ENCODE data around the gene NFIA. TPM values are rescaled to one million over a fixed set of nuclear protein-coding genes. Genes with fewer than 3 reads are reported as not detected.

NFIA gene
- total RNA-seq, 1 donor from 2014 or later = 12.4 TPM

GRCh38 chr1:61343734-61344420 is 261.5 kb downstream of the NFIA start:
- no peak for DNase-seq

DNA sequence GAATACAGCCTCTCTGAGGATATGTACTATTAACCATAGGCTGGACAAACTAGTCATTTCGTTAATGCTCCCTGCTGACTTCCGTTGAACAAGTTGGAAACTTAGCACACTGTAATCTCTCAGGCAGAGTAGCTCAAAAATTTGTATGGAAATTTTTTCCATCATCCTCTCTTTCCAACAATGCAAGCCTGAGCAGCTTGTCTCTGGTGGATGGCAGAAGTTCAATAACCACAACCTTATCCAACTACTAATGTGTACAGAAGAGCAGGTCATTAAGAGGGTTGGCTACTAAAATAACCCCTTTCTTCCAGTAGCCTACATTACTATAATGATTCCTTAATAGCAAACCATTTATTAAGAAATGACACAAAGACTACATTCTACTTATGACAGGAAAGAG is 262.3 kb downstream of the NFIA start:
- DNase-seq = no peak

DNA sequence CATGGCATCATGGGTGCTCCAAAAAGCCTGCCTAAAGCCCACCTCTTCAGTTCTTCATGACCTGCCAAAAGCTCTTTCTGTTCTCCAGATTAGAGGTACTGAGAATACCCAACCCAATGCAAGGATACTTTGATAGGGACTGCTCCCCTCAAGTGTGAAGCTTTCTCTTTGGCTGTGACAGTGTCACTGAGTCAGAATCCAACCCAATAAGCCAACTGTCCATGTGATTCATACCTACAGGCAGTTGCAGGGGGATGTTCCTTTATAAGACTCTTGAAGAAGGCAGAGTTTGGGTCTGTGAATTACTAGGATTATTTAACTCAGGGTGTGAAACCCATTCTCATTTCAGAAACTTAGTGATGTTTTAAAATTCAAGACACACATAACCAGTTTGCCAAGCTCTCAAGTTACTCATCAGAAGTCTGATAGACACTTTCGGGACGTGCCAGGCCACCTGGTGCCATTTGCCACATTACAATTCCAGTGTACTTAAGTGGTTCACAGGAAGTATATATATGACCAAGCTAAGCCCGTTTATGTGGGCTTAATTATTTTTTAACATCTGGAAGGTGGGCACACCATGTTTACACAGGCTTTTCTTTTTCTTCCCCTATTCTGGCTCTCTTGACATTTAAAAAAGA is 265.8 kb downstream of the NFIA start:
- DNase-seq = no peak

- DNase-seq = peak; percentile 4
Observed at GRCh38 chr1:61352845-61353435, 270.6 kb downstream of the NFIA start.

DNA sequence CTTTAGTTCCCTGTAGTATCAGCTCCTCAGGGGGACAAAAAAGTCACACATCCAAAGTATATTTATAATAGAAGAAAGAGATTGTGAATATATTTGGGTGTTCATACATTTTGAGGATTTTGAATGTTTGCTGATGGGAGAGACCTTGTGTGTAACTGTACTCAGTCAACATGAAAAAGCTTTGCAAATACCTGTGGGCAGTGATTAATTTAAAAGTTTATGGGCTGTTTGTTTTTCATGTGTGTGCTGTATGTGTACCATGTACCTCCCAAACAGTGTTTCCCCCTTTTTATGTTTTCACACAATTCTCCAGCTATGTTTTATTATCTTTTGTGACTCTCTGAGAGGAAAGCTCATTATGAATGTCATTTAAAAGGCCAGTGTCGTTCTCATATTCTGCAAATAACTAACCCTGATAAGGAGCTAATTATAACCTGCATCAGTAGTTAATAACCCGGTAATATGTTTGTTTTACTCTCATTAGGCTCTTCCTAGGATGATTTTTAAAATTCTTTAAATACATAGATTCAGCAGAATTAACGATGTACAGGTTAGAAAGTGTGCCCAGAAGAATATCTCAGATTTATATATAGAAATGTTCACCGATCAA is 271.5 kb downstream of the NFIA start:
- DNase-seq = no peak

DNA sequence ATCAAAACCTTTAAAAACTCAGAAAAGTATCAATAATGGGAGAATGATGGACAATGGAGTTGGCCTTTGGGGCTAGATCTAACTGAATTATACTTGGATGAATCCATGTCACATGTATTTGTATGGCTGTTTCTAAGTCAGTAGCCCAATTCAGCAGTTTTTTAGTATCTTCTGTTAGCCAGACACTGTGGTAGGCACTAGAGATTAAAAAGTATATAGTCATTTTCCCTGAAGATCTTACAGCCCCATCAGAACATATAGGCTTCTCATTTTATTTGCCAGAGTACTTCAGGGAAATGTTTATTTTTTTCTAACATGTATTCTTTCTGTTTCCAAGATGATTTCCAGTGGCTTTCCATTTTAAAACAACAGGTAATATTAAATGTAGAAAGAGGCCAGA is 273.7 kb downstream of the NFIA start:
- no peak for DNase-seq

DNA sequence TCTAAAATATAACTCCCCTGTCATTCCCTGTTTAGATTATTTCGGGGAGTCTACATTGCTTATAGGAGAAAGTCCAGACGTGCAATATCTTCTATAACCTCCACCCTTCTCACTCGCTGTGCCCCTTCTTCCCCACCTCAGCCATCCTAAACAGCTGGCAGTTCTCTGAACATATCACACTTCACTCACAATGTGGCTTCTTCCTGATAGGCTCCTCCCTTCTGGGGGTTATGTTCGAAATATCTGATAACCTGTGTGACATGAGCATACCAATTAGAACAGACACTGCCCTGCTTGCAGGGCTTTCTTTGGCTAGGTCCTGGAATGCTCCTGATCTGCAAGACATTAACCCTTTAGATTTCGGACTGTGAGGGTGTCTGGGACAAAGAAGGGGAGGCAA is 274.6 kb downstream of the NFIA start:
- no peak for DNase-seq

- no peak for DNase-seq
Observed at GRCh38 chr1:61357539-61357938, 275.2 kb downstream of the NFIA start.

DNA sequence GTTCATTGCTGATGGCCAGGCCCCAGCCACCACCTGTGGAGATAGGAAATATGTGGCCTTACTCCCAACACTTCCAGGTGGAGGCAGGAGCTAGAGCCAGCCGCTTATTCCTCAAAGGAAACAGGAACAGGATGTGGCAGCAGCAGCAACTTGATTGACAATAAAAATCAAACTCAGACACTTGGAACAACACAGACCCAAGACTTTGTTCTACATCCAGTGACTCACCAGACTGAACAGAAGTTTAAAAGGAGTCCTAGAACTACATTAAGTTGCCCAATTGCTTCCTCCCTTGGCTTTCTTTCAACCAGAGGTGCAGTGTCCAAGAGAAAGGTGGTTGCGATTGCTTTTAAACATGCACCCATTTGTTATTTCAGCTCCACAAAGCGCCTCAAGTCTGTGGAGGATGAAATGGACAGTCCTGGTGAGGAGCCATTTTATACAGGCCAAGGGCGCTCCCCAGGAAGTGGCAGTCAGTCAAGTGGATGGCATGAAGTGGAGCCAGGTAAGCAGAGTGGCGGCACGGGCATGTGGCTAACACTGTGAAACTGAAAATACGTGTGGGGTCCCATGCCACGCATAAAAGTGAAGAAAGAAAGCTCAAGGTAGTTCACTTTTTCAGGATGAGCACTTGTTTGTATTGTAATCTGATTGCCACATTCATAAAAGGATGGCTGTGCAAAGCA is 276.6 kb downstream of the NFIA start:
- DNase-seq = peak; percentile 86

DNA sequence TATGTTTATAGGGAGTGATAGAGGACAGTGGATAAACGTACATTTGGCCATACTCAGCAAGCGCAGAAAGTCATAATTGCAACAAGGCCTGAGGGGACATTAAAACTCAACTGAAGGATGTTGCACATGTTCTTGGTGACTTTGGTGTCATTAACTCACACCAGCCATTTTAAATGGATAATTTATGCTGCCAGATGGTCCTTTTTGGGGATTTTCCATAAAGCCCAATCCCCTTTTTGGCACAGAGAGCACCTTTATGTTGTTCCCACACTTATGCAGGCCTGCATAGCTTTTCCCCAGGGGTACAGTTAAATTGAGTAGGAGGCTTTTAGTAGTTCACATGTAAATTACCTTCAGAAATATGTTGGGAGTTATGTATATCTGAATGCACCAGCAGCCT is 279.6 kb downstream of the NFIA start:
- DNase-seq = no peak

GRCh38 chr1:61362351-61362750 is 280.0 kb downstream of the NFIA start:
- no peak for DNase-seq

GRCh38 chr1:61368366-61368765 is 286.0 kb downstream of the NFIA start:
- no peak for DNase-seq

GRCh38 chr1:61368876-61369275 is 286.5 kb downstream of the NFIA start:
- no peak for DNase-seq

GRCh38 chr1:61370177-61370912 is 288.0 kb downstream of the NFIA start:
- no peak for DNase-seq

GRCh38 chr1:61370913-61371279 is 288.5 kb downstream of the NFIA start:
- DNase-seq = no peak

GRCh38 chr1:61372944-61373343 is 290.6 kb downstream of the NFIA start:
- no peak for DNase-seq

- no peak for DNase-seq
Observed at GRCh38 chr1:61374156-61374555, 291.8 kb downstream of the NFIA start.

GRCh38 chr1:61375082-61375880 is 292.9 kb downstream of the NFIA start:
- DNase-seq = no peak

DNA sequence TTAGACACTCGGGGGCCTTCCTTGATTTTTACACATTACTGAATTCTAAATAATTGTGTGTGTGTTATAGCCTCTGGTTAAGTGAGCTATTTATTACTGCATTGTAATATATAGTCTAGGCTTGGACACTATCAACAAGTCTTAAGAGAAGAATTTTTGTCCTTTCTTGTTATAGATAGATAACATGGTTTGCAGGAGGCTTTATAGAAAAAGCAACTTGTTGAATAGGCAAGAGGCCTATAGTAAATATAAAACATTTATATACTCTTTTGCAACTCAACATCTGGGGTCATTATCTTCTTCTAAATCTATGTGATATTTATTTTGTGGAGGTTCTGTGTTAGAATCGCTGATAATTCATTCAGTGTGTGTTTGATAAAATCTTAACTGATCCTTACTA is 293.8 kb downstream of the NFIA start:
- DNase-seq = no peak

DNA sequence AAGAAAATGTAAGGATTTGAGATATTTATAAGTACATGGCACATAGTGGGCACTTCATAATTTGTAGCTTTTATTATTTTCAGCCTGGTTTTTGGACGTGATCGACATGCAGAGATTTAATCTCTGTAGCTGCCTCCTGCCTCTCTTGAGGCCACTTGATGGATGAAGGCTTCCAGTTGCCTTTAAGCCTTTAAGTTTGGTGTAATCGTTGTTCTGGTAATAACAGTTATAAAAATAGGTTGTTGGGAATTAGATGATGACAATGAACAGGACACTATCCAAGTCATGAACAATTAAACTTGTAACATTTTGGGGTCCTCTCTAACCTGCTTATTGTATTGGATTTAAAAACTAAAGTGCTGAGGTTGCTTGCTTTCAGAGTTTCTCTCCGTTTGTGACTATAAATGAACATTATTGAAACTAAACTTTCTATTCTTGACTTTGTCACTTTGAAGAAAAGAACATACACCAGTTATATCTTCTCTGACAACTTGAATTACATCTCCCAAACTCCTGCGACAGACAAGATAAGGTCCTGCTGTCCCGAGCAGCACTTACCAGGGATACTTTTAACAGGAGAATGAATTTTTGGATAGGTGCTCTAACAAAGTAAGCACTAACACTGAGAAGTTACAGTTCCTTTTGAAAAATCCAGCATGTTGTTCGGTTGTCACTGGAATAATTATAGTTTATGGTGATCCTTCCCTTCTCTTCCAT is 295.0 kb downstream of the NFIA start:
- no peak for DNase-seq
